IPS-15b (cell line): Measurements from ENCODE around the gene IGDCC3.

ENCODE experiments used
- H3K27me3 ChIP-seq: one replicate; pipeline ENCODE4 v1.6.1; 2013; ENCODE audit warnings: low read length; ENCODE audit not compliant: control insufficient read depth, insufficient read depth
- H3K36me3 ChIP-seq: one replicate; pipeline ENCODE4 v1.6.1; 2013; ENCODE audit warnings: low read length; ENCODE audit not compliant: control insufficient read depth, insufficient read depth
- H3K4me1 ChIP-seq: one replicate; pipeline ENCODE4 v1.6.1; 2013; ENCODE audit warnings: mild to moderate bottlenecking, low read length; ENCODE audit not compliant: control insufficient read depth, insufficient read depth
- H3K4me3 ChIP-seq: one replicate; pipeline ENCODE4 v1.5.1; 2013; ENCODE audit warnings: low read depth, low read length
- H3K9ac ChIP-seq: one replicate; pipeline ENCODE4 v1.6.1; 2013; ENCODE audit warnings: low read depth, mild to moderate bottlenecking, low read length
- H3K9me3 ChIP-seq: one replicate; pipeline ENCODE4 v1.6.1; 2013; ENCODE audit warnings: mild to moderate bottlenecking, low read length; ENCODE audit not compliant: control insufficient read depth, insufficient read depth

The IGDCC3 gene

GRCh38 chr15:65305150-65305758 lies 72.5 kb downstream of the IGDCC3 start:
- Histone ChIP-seq H3K27me3 (no peaks in the 10 kb centered on the region), H3K4me3 (no peak overlapping the region), H3K9me3 (no peaks in the 10 kb centered on the region), H3K9ac (peak overlapping the region; percentile 8), H3K36me3 (no peaks in the 10 kb centered on the region), H3K4me1 (no peaks in the 10 kb centered on the region)

- Histone ChIP-seq H3K4me1 (no peaks in the 10 kb centered on the region), H3K9ac (peak within 1 kb of the TSS; percentile 13), H3K27me3 (no peaks in the 10 kb centered on the region), H3K4me3 (peak within 1 kb of the TSS; percentile 38), H3K36me3 (no peaks in the 10 kb centered on the region), H3K9me3 (no peaks in the 10 kb centered on the region)
These were observed 73.2 kb downstream of the IGDCC3 start, which contains the start of gene RNU5B-1 for GRCh38 chr15:65304381-65305149. Gene RNU5B-1 (plus strand): TSS chr15:65304677.

- Histone ChIP-seq H3K27me3 (no peaks in the 10 kb centered on the region), H3K36me3 (no peaks in the 10 kb centered on the region), H3K4me1 (no peaks in the 10 kb centered on the region), H3K9me3 (no peaks in the 10 kb centered on the region), H3K4me3 (peak overlapping the region; percentile 38), H3K9ac (no peak overlapping the region)
These were observed 74.0 kb downstream of the IGDCC3 start for GRCh38 chr15:65303687-65304380.

GRCh38 chr15:65302061-65302460 lies 75.7 kb downstream of the IGDCC3 start:
- Histone ChIP-seq H3K4me1 (no peaks in the 10 kb centered on the region), H3K9me3 (no peaks in the 10 kb centered on the region), H3K9ac (no peak overlapping the region), H3K27me3 (no peaks in the 10 kb centered on the region), H3K36me3 (no peaks in the 10 kb centered on the region), H3K4me3 (no peak overlapping the region)

GRCh38 chr15:65300924-65301441 lies 76.8 kb downstream of the IGDCC3 start:
- Histone ChIP-seq H3K4me3 (peak overlapping the region; percentile 37), H3K4me1 (no peaks in the 10 kb centered on the region), H3K27me3 (no peaks in the 10 kb centered on the region)

DNA sequence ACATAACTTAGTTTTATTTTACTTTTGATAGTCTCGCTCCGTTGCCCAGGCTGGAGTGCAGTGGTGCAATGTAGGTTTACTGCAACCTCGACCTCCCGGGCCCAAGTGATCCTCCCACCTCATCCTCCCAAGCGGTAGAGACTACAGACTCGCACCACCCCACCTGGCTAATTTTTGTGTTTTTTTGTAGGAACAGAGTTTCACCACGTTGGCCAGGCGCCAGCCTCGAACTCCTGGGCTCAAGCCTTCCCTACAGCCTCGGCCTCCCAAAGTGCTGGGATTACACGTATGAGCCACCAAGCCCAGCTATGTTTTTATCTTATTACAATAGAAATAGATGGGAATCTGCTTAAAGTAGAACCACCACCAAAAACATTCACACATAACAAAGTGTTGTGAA lies 79.1 kb downstream of the IGDCC3 start:
- no peaks in the 10 kb centered on the region for H3K9me3 ChIP-seq
- H3K36me3 ChIP-seq = no peaks in the 10 kb centered on the region
- no peak overlapping the region for H3K9ac ChIP-seq
- H3K27me3 ChIP-seq = no peaks in the 10 kb centered on the region
- no peaks in the 10 kb centered on the region for H3K4me1 ChIP-seq
- H3K4me3 ChIP-seq = peak overlapping the region; percentile 2

More at GRCh38 chr15:65300924-65301441, 76.8 kb downstream of the IGDCC3 start:
- no peak overlapping the region for H3K9ac ChIP-seq
- no peaks in the 10 kb centered on the region for H3K36me3 ChIP-seq
- H3K9me3 ChIP-seq = no peaks in the 10 kb centered on the region

DNA sequence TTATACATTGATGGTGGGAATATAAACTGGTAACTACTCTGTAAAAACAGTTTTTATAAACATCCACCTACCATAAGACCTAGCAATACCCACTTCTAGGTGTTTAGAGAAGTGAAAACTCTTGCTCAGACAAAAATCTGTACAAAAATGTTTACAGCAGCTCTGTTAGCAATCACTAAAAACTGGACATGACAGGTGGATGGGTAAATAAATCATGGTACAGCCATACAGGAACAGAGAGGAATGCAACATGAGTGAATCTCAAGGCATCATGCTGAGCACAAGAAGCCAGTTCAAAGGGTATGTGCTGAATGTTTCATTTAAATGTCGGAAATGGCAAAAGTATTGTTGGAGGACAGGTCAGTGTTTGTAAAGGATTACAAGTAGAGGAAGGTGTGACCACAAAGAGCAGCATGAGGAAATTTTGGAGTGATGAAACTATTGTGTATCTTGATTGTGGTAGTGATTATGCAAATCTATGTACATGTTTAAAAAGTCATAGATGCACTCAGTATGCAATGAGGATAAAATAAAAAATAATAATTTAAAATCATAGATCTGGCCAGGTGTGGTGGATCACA lies 84.8 kb downstream of the IGDCC3 start:
- no peak overlapping the region for H3K9ac ChIP-seq
- H3K36me3 ChIP-seq = no peaks in the 10 kb centered on the region
- no peaks in the 10 kb centered on the region for H3K4me1 ChIP-seq
- H3K4me3 ChIP-seq = no peak overlapping the region
- peaks cover 7% of the 10 kb centered on the region for H3K27me3 ChIP-seq
- no peaks in the 10 kb centered on the region for H3K9me3 ChIP-seq

GRCh38 chr15:65290228-65290627 lies 87.6 kb downstream of the IGDCC3 start:
- Histone ChIP-seq H3K4me3 (no peak overlapping the region), H3K9me3 (no peaks in the 10 kb centered on the region), H3K4me1 (peaks cover 8% of the 10 kb centered on the region), H3K9ac (no peak overlapping the region), H3K36me3 (no peaks in the 10 kb centered on the region), H3K27me3 (peaks cover 24% of the 10 kb centered on the region)

- Histone ChIP-seq H3K4me1 (peaks cover 8% of the 10 kb centered on the region), H3K4me3 (no peak overlapping the region), H3K27me3 (peaks cover 24% of the 10 kb centered on the region), H3K9me3 (no peaks in the 10 kb centered on the region), H3K36me3 (no peaks in the 10 kb centered on the region), H3K9ac (no peak overlapping the region)
These were observed 88.4 kb downstream of the IGDCC3 start for GRCh38 chr15:65289261-65289854.

- Histone ChIP-seq H3K9me3 (no peaks in the 10 kb centered on the region), H3K4me3 (peak overlapping the region; percentile 51), H3K27me3 (peaks cover 24% of the 10 kb centered on the region), H3K36me3 (no peaks in the 10 kb centered on the region), H3K9ac (no peak overlapping the region), H3K4me1 (peaks cover 8% of the 10 kb centered on the region)
These were observed 90.3 kb downstream of the IGDCC3 start for GRCh38 chr15:65287520-65287855.
